ENCODE results near the gene NLRP11. TPM values are rescaled to one million over a fixed set of nuclear protein-coding genes. Genes with fewer than 3 reads are reported as not detected.

The NLRP11 gene
- not detected for total RNA-seq
- long read RNA-seq: 0 reads

- no peak for DNase-seq
- Histone ChIP-seq H3K4me3 (no peak within 1 kb of the TSS), H3K27ac (replicated peaks) (no peak within 1 kb of the TSS), H3K36me3 (no peaks in the 10 kb centered on the region), H3K9me3 (replicated peaks) (no peaks in the 10 kb centered on the region), H3K27me3 (ENCODE audit: low read depth) (peaks cover 16% of the 10 kb centered on the region), H3K4me1 (no peaks in the 10 kb centered on the region)
- TF ChIP-seq CTCF (IDR thresholded peaks at IDR 0.05; ENCODE audit: borderline replicate concordance): no peak
- intact Hi-C loops (cut with micrococcal nuclease): no loop called here
Measured at GRCh38 chr19:55831846-55832245, at the start of gene NLRP11. Gene NLRP11 (minus strand): TSS chr19:55831999. CDS start chr19:55818174, 13,825 bp downstream.

DNA sequence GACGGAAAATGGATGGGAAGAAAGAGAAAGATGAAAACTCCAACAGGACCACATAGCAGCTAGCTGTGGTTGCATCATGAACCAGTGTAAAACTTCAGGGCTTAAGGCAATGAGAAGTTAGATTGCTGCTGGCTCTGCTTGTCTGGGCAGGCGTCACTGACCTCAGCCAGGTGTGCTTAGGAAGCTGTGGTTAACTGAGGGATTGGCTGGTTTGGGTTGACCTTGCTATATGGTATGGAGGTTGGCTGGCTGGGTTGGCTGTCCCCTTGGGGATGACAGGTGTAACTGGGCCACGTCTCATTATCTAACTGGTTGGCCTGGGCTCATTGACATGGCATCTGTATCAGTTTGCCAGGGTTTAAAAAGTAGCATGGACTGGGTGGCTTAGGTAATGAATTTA, 45.4 kb upstream of the NLRP11 start:
- H3K9me3 ChIP-seq (replicated peaks): peaks cover 56% of the 10 kb centered on the region
- H3K4me1 ChIP-seq: no peaks in the 10 kb centered on the region
- TF ChIP-seq CTCF (IDR thresholded peaks at IDR 0.05; ENCODE audit: borderline replicate concordance): no peak
- intact Hi-C loops (cut with micrococcal nuclease): no loop called here
- no peak for DNase-seq
- H3K36me3 ChIP-seq: no peaks in the 10 kb centered on the region
- no peak overlapping the region for H3K4me3 ChIP-seq
- no peak overlapping the region for H3K27ac ChIP-seq (replicated peaks)
- peaks cover 5% of the 10 kb centered on the region for H3K27me3 ChIP-seq (ENCODE audit: low read depth)

DNA sequence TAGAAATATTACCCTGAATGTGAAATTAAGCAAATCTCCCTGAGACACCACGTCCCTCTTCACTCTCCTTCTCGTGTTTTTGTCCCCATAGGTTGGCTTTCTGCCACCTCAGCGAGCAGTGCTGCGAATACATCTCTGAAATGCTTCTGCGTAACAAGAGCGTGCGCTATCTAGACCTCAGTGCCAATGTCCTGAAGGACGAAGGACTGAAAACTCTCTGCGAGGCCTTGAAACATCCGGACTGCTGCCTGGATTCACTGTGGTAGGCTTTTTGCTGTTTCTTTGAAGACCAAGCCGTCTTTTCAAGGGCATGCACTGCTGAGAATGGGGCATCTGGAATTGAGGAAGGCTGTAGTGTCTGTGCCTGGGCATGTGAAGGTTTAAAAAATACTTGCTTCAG, 38.9 kb upstream of the NLRP11 start:
- no peaks in the 10 kb centered on the region for H3K4me1 ChIP-seq
- no peak overlapping the region for H3K27ac ChIP-seq (replicated peaks)
- DNase-seq: no peak
- intact Hi-C loops (cut with micrococcal nuclease): no loop called here
- no peaks in the 10 kb centered on the region for H3K36me3 ChIP-seq
- no peak for TF ChIP-seq CTCF (IDR thresholded peaks at IDR 0.05; ENCODE audit: borderline replicate concordance)
- H3K9me3 ChIP-seq (replicated peaks): peaks cover 35% of the 10 kb centered on the region
- H3K27me3 ChIP-seq (ENCODE audit: low read depth): peaks cover 40% of the 10 kb centered on the region
- no peak overlapping the region for H3K4me3 ChIP-seq

DNA sequence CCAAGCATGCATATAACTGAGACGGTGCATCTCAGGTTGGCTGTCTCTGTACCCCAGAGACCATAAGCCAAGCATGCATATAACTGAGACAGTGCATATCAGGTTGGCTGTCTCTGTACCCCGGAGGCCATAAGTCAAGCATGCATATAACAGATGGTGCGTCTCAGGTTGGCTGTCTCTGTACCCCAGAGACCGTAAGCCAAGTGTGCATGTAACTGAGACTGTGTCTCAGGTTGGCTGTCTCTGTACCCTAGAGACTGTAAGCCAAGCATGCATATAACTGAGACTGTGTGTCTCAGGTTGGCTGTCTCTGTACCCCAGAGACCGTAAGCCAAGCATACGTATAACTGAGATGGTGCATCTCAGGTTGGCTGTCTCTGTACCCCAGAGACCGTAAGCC, 35.3 kb upstream of the NLRP11 start:
- intact Hi-C loops (cut with micrococcal nuclease): no loop called here

DNA sequence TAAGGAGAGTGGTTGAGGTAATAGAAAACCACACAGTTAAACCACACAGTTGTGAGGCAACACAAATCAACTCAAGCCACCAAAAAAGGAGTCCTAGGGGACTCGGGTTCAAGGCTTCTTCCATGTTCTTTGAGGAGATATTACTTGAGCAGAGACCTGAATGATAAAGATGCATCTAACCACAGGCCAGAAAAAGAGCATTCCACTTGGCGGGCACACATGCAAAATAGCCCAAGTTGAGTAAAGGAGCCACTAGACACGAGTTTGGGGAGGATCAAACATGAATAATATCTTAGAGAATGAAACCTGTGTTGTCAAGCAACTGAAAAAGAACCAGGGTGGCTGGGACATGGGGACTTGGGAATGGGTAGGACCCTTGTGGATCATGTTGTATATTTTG, 34.7 kb upstream of the NLRP11 start:
- no peak for DNase-seq
- H3K9me3 ChIP-seq (replicated peaks): peaks cover 16% of the 10 kb centered on the region
- no peak overlapping the region for H3K27ac ChIP-seq (replicated peaks)
- H3K36me3 ChIP-seq: no peaks in the 10 kb centered on the region
- H3K4me3 ChIP-seq: no peak overlapping the region
- intact Hi-C loops (cut with micrococcal nuclease): no loop called here
- peaks cover 31% of the 10 kb centered on the region for H3K27me3 ChIP-seq (ENCODE audit: low read depth)
- TF ChIP-seq CTCF (IDR thresholded peaks at IDR 0.05; ENCODE audit: borderline replicate concordance): no peak
- H3K4me1 ChIP-seq: no peaks in the 10 kb centered on the region

More for the DNA sequence above, 35.3 kb upstream of the NLRP11 start:
- no peak overlapping the region for H3K27ac ChIP-seq (replicated peaks)
- TF ChIP-seq CTCF (IDR thresholded peaks at IDR 0.05; ENCODE audit: borderline replicate concordance): no peak
- no peak for DNase-seq
- H3K4me1 ChIP-seq: no peaks in the 10 kb centered on the region
- no peak overlapping the region for H3K4me3 ChIP-seq
- H3K36me3 ChIP-seq: no peaks in the 10 kb centered on the region
- H3K27me3 ChIP-seq (ENCODE audit: low read depth): peaks cover 37% of the 10 kb centered on the region
- peaks cover 20% of the 10 kb centered on the region for H3K9me3 ChIP-seq (replicated peaks)

- H3K4me1 ChIP-seq: no peaks in the 10 kb centered on the region
- no peak for TF ChIP-seq CTCF (IDR thresholded peaks at IDR 0.05; ENCODE audit: borderline replicate concordance)
- intact Hi-C loops (cut with micrococcal nuclease): no loop called here
Measured at GRCh38 chr19:55858969-55859368, 27.2 kb upstream of the NLRP11 start.

More at GRCh38 chr19:55858969-55859368, 27.2 kb upstream of the NLRP11 start:
- Histone ChIP-seq H3K4me3 (no peak overlapping the region), H3K36me3 (no peaks in the 10 kb centered on the region), H3K27me3 (ENCODE audit: low read depth) (peaks cover 9% of the 10 kb centered on the region), H3K27ac (replicated peaks) (no peak overlapping the region), H3K9me3 (replicated peaks) (no peaks in the 10 kb centered on the region)
- DNase-seq: no peak

Data from left ventricle myocardium inferior (tissue), 1 donor.